Endothelial cell (in vitro differentiated cells): ENCODE results near the gene NCAM2. TPM values are rescaled to one million over a fixed set of nuclear protein-coding genes. Genes with fewer than 3 reads are reported as not detected.

Experiments used
- DNase-seq: peaks from one replicate; pipeline ENCODE4 v3.0.0; 2021; ENCODE audit warnings: low spot score
- H3K27ac Mint-ChIP-seq: one replicate; pipeline ENCODE4 v1.8.0; 2021; ENCODE audit warnings: mixed read lengths, inconsistent platforms; ENCODE audit not compliant: unreplicated experiment
- H3K27me3 Mint-ChIP-seq: one replicate; pipeline ENCODE4 v1.8.0; 2021; ENCODE audit warnings: mild to moderate bottlenecking, moderate library complexity, mixed read lengths, inconsistent platforms; ENCODE audit not compliant: unreplicated experiment
- H3K36me3 Mint-ChIP-seq: one replicate; pipeline ENCODE4 v1.8.0; 2021; ENCODE audit warnings: mild to moderate bottlenecking, low read depth, mixed read lengths, inconsistent platforms; ENCODE audit not compliant: unreplicated experiment
- H3K4me1 Mint-ChIP-seq: one replicate; pipeline ENCODE4 v1.8.0; 2021; ENCODE audit warnings: mild to moderate bottlenecking, mixed read lengths, inconsistent platforms; ENCODE audit not compliant: unreplicated experiment
- H3K4me3 Mint-ChIP-seq: one replicate; pipeline ENCODE4 v1.8.0; 2021; ENCODE audit warnings: mild to moderate bottlenecking, mixed read lengths, inconsistent platforms; ENCODE audit not compliant: unreplicated experiment
- H3K9me3 Mint-ChIP-seq: one replicate; pipeline ENCODE4 v1.8.0; 2021; ENCODE audit warnings: mixed read lengths, inconsistent platforms; ENCODE audit not compliant: unreplicated experiment
- total RNA-seq: library from RNA; stranded (reverse); fragmentation: NEBNext Ultra II Directional; extraction: Animal tissue kit (Norgen Biotek cat#: 25700); gene quantifications from one replicate; pipeline ENCODE4 v1.2.1, GENCODE V29; 2021; ENCODE audit not compliant: unreplicated experiment
- TF ChIP-seq, protein P1 (sequence below): fragments of 200-600 bp; sonication (generic); IDR thresholded peaks from one replicate; pipeline ENCODE4 v1.5.0; 2021; ENCODE audit warnings: antibody characterized with exemption; ENCODE audit not compliant: unreplicated experiment

The NCAM2 gene
- total RNA-seq, 1 donor from 2014 or later: 0.64 TPM

DNA sequence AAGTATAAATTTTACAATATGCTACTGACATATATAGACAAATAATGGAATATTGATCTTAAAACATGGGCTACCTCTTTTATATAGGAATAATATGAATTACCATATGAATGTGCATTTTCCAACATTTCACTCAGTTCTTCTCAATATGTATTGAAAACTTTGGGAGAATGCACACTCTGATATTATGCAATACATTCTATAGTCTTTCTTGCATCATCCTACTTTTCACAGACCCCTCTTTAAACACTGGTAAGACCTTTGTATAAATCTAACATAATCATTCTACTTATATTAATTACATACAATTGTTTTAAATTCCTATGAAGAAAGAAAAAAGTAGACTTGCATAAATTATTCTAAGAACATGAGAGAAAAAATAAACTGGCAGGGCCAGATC, 69.2 kb downstream of the NCAM2 start:
- Mint-ChIP-seq H3K27ac (no peak overlapping the region), H3K9me3 (no peaks in the 10 kb centered on the region), H3K36me3 (no peaks in the 10 kb centered on the region), H3K27me3 (no peaks in the 10 kb centered on the region), H3K4me1 (no peaks in the 10 kb centered on the region), H3K4me3 (no peak overlapping the region)
- no peak for DNase-seq
- TF ChIP-seq, protein P1, sequence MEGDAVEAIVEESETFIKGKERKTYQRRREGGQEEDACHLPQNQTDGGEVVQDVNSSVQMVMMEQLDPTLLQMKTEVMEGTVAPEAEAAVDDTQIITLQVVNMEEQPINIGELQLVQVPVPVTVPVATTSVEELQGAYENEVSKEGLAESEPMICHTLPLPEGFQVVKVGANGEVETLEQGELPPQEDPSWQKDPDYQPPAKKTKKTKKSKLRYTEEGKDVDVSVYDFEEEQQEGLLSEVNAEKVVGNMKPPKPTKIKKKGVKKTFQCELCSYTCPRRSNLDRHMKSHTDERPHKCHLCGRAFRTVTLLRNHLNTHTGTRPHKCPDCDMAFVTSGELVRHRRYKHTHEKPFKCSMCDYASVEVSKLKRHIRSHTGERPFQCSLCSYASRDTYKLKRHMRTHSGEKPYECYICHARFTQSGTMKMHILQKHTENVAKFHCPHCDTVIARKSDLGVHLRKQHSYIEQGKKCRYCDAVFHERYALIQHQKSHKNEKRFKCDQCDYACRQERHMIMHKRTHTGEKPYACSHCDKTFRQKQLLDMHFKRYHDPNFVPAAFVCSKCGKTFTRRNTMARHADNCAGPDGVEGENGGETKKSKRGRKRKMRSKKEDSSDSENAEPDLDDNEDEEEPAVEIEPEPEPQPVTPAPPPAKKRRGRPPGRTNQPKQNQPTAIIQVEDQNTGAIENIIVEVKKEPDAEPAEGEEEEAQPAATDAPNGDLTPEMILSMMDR: no peak

DNA sequence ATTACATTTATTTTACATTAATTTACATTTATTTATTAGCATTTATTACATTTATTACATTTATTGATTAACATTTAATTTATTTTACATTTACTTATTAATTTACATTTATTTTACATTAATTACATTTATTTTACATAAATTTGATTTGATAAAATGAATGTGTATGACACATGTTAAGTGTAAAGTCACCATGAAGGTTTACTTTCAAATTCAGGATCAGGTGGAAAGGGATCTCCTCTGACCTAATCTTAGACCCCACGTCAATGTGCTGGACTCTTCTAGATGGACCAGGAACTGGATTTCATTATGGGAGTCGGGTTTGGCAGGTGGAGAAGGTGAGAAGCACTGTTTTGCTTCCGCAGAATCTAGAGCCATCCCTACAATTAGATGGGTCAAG, 76.1 kb downstream of the NCAM2 start:
- H3K27me3 Mint-ChIP-seq: peaks cover 2% of the 10 kb centered on the region
- H3K4me1 Mint-ChIP-seq: no peaks in the 10 kb centered on the region
- H3K27ac Mint-ChIP-seq: no peak overlapping the region
- no peaks in the 10 kb centered on the region for H3K36me3 Mint-ChIP-seq
- H3K4me3 Mint-ChIP-seq: no peak overlapping the region
- TF ChIP-seq, protein P1: no peak
- no peaks in the 10 kb centered on the region for H3K9me3 Mint-ChIP-seq
- DNase-seq: no peak

DNA sequence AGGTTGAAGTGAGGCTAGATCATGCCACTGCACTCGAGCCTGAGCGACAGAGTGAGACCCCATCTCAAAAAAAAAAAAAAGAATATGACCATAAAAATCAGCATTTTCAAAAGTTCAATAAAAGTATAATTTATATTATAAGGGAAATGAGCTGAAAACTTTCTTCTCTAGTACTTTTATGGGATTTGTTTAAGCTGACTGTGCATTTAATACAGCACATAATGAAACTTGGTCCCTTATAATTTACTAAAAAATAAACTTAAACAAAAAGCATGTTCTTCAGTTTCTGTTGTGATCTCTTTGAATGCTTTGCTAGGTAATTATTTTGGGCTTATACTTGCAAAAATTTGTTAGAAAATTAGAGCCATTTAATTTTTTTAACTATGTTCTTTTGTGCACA, 77.8 kb downstream of the NCAM2 start:
- Mint-ChIP-seq H3K36me3 (no peaks in the 10 kb centered on the region), H3K27ac (no peak overlapping the region), H3K4me1 (no peaks in the 10 kb centered on the region), H3K27me3 (peaks cover 2% of the 10 kb centered on the region), H3K4me3 (no peak overlapping the region), H3K9me3 (no peaks in the 10 kb centered on the region)
- no peak for DNase-seq
- TF ChIP-seq, protein P1: no peak

DNA sequence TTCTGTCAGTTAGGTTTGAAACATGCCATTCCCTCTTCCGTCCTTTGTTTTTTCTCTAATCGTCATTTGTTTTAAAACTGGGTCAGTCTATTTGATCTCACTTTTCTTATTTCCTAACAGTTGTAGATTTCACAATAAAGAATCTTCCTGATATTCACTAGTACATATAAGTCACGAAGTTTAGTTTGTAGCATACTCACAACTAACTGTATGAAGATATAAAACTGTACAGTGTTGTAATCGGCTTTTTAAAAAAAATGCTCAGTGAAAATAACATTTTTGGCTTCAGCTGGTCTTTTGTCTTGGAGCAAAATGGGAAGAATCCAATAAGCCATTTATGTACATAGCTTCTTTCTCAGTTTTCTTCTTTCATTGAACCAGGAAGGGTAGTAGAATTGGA, 78.3 kb downstream of the NCAM2 start:
- H3K36me3 Mint-ChIP-seq: no peaks in the 10 kb centered on the region
- TF ChIP-seq, protein P1: no peak
- H3K9me3 Mint-ChIP-seq: no peaks in the 10 kb centered on the region
- H3K27me3 Mint-ChIP-seq: peaks cover 2% of the 10 kb centered on the region
- no peaks in the 10 kb centered on the region for H3K4me1 Mint-ChIP-seq
- H3K27ac Mint-ChIP-seq: no peak overlapping the region
- H3K4me3 Mint-ChIP-seq: no peak overlapping the region
- DNase-seq: no peak

DNA sequence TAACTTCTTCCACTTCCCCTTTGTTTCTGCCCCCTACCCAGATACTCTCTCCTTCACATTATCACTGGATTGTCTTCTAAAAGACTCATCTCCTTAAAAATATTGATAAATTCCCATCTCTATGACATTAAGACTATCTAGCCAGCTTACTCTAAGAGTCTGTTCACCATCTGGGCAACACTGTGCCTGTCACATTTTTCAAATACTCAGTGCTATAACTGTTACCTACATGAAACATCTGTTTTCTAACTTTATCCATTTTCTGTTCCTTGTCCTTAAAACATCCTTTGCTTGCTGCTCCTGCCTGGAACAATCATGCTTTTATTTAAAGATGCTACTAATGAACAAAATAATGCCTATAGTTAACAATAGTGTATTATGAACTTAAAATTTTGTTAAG, 81.4 kb downstream of the NCAM2 start:
- Mint-ChIP-seq H3K4me3 (no peak overlapping the region), H3K27me3 (peaks cover 2% of the 10 kb centered on the region), H3K9me3 (no peaks in the 10 kb centered on the region), H3K4me1 (peaks cover 7% of the 10 kb centered on the region), H3K27ac (no peak overlapping the region), H3K36me3 (no peaks in the 10 kb centered on the region)
- no peak for DNase-seq
- TF ChIP-seq, protein P1: no peak
